ENCODE measurements around the gene RELA. TPM values are rescaled to one million over a fixed set of nuclear protein-coding genes. Genes with fewer than 3 reads are reported as not detected.
"Not testable (repeated sequence)": the region's sequence is repeated elsewhere in the genome, so short reads cannot be mapped to it uniquely, and the experiment has no call there.

Gene RELA
- total and polyA plus RNA-seq, 2 donors (not counting 3 experiments of a cell fraction or from before 2014, with no cell fraction given): 78.7 to 105 TPM

- H4K20me1 ChIP-seq (replicated peaks; ENCODE audit: control insufficient read depth, extremely low read depth, insufficient read depth, low read length): no peaks in the 10 kb centered on the region
- H3K27me3 ChIP-seq (ENCODE audit: control insufficient read depth in 2 of 2, insufficient read depth in 2 of 2, low read length in 2 of 2): no peaks in the 10 kb centered on the region
- no peaks in the 10 kb centered on the region for H3K9me3 ChIP-seq (replicated peaks; ENCODE audit: control insufficient read depth, insufficient read depth, low read length)
- DNase-seq (ENCODE audit: low read depth, low spot score) (peak; percentile 17), FAIRE-seq (peak; percentile 87)
- peak overlapping the region; percentile 48 for H3K27ac ChIP-seq (ENCODE audit: insufficient read depth, low read depth, low read length)
- peaks cover 48% of the 10 kb centered on the region for H3K4me1 ChIP-seq (ENCODE audit: control insufficient read depth, extremely low read depth, insufficient read depth, low read length)
- POLR2A ChIA-PET: no interaction called here
- CTCF ChIA-PET: interaction anchor here (0.8 to 2.3 kb wide), 3 partner anchors 14 to 140 kb away, joined by 3 to 24 read pairs (median 3); no protein-coding TSS in a partner anchor
- H2AFZ ChIP-seq (ENCODE audit: low read depth, low read length): no peak overlapping the region
- no TSS peak for BruUV-seq (replicated peaks)
- no peak for TF ChIP-seq MAX (IDR thresholded peaks at IDR 0.05; ENCODE audit: insufficient read depth, insufficient read length)
- no peak for TF ChIP-seq GATA2 (IDR thresholded peaks at IDR 0.05; ENCODE audit: insufficient read depth, insufficient read length, low read depth, low read length)
- peak; percentile 56 for TF ChIP-seq POLR2AphosphoS5 (IDR thresholded peaks at IDR 0.05; ENCODE audit: insufficient read depth, low read depth, low read length)
- TF ChIP-seq FOS (IDR thresholded peaks at IDR 0.05; ENCODE audit: borderline replicate concordance, insufficient read depth, low read length): no peak
- TF ChIP-seq POLR2A (IDR thresholded peaks at IDR 0.05; ENCODE audit: low read depth, low read length): peak; percentile 26
- TF ChIP-seq EZH2 (IDR thresholded peaks at IDR 0.05; ENCODE audit: borderline replicate concordance, low read depth, low read length, severe bottlenecking): no peak
- dilution Hi-C loops (cut with MboI; ENCODE audit: extremely low pct_ligation_motif_present, low sequenced_read_pairs): no loop called here
- no peak overlapping the region for H3K4me3 ChIP-seq (replicated peaks in 1 of 3; ENCODE audit: insufficient read depth in 1 of 3, low read depth in 1 of 3, low read length in 3 of 3)
- peak overlapping the region; percentile 44 for H3K4me2 ChIP-seq (ENCODE audit: insufficient read depth, low read length)
- intact Hi-C loops (cut with micrococcal nuclease): loop anchor here (5.0 kb wide), 1 partner anchor 347 kb away; no protein-coding TSS in a partner anchor
- peaks cover 16% of the 10 kb centered on the region for H3K79me2 ChIP-seq (ENCODE audit: control insufficient read depth, insufficient read depth, low read length)
- H3K9me1 ChIP-seq (replicated peaks; ENCODE audit: control insufficient read depth, extremely low read depth, insufficient read depth, low read length): no peaks in the 10 kb centered on the region
- peaks cover 6 to 24% of the 10 kb centered on the region in 2 experiments for H3K36me3 ChIP-seq (ENCODE audit: control insufficient read depth in 2 of 2, extremely low read depth in 1 of 2, insufficient read depth in 2 of 2, low read length in 2 of 2)
- H3K9ac ChIP-seq (replicated peaks; ENCODE audit: extremely low read depth, insufficient read depth, low read length): no peak overlapping the region
Measured at GRCh38 chr11:65639623-65640482, 22.9 kb downstream of the RELA start.

- BruUV-seq (replicated peaks); H3K27me3 ChIP-seq (ENCODE audit: control insufficient read depth in 2 of 2, insufficient read depth in 2 of 2, low read length in 2 of 2); H3K27ac ChIP-seq (ENCODE audit: insufficient read depth, low read depth, low read length); H3K4me3 ChIP-seq (replicated peaks in 1 of 3; ENCODE audit: insufficient read depth in 1 of 3, low read depth in 1 of 3, low read length in 3 of 3); H3K9me1 ChIP-seq (replicated peaks; ENCODE audit: control insufficient read depth, extremely low read depth, insufficient read depth, low read length); H4K20me1 ChIP-seq (replicated peaks; ENCODE audit: control insufficient read depth, extremely low read depth, insufficient read depth, low read length); H3K9ac ChIP-seq (replicated peaks; ENCODE audit: extremely low read depth, insufficient read depth, low read length); H3K9me3 ChIP-seq (replicated peaks; ENCODE audit: control insufficient read depth, insufficient read depth, low read length); dilution Hi-C loops (cut with MboI; ENCODE audit: extremely low pct_ligation_motif_present, low sequenced_read_pairs); FAIRE-seq; H2AFZ ChIP-seq (ENCODE audit: low read depth, low read length); DNase-seq (ENCODE audit: low read depth, low spot score): not testable (repeated sequence)
- peak overlapping the region; percentile 74 for H3K4me2 ChIP-seq (ENCODE audit: insufficient read depth, low read length)
- POLR2A ChIA-PET: interaction anchor here (1.7 kb wide), 1 partner anchor 14 kb away, joined by 5 read pairs; no protein-coding TSS in a partner anchor
- intact Hi-C loops (cut with micrococcal nuclease): loop anchor here (5.0 kb wide), 1 partner anchor 348 kb away; no protein-coding TSS in a partner anchor
- peaks cover 16% of the 10 kb centered on the region for H3K79me2 ChIP-seq (ENCODE audit: control insufficient read depth, insufficient read depth, low read length)
- H3K36me3 ChIP-seq (ENCODE audit: control insufficient read depth in 2 of 2, extremely low read depth in 1 of 2, insufficient read depth in 2 of 2, low read length in 2 of 2): peaks cover 6 to 28% of the 10 kb centered on the region in 2 experiments
- CTCF ChIA-PET: interaction anchor here (0.8 to 2.3 kb wide), 4 partner anchors 13 to 221 kb away, joined by 3 to 44 read pairs (median 17); partner anchors contain the start of gene MUS81
- peaks cover 48% of the 10 kb centered on the region for H3K4me1 ChIP-seq (ENCODE audit: control insufficient read depth, extremely low read depth, insufficient read depth, low read length)
Measured at GRCh38 chr11:65639228-65639597, 23.5 kb downstream of the RELA start.

Measured in endothelial cell of umbilical vein (primary cell).